OCI-LY7 (cell line): ENCODE results near the gene TTLL5. TPM values are rescaled to one million over a fixed set of nuclear protein-coding genes. Genes with fewer than 3 reads are reported as not detected.

Experiments used
- BruUV-seq: library from RNA; stranded (reverse); fragments of 400-500 nt; replicated peaks from 2 replicates; lab custom pipeline; 2021; lab: Mats Ljungman, UMichigan
- CTCF ChIA-PET: fragments of 300-600 bp; sonication (Branson Sonifier 250); formaldehyde crosslinking; loops from one replicate; lab custom pipeline; 2022; ENCODE audit warnings: antibody characterized with exemption; ENCODE audit not compliant: unreplicated experiment; lab: Charles Lee
- POLR2A ChIA-PET: fragments of 300-600 bp; sonication (Branson Sonifier 250); formaldehyde crosslinking; loops from one replicate; lab custom pipeline; 2022; ENCODE audit warnings: antibody characterized with exemption; lab: Charles Lee
- DNase-seq: peaks from one replicate; pipeline ENCODE4 v3.0.0-alpha.2; 2015; ENCODE audit warnings: low spot score
- H2AFZ ChIP-seq: fragments of 200-600 bp; sonication (generic), shearing (Covaris generic); 2 replicates; pipeline ENCODE4 v1.6.1; 2014; ENCODE audit warnings: mild to moderate bottlenecking, antibody characterized with exemption, low read length, moderate library complexity
- H3K27ac ChIP-seq: fragments of 200-600 bp; sonication (generic); 2 replicates; pipeline ENCODE4 v1.5.1; 2014; ENCODE audit warnings: mixed run types, low read depth, mild to moderate bottlenecking, moderate library complexity, low read length, inconsistent platforms; ENCODE audit not compliant: poor library complexity, severe bottlenecking
- H3K36me3 ChIP-seq: fragments of 200-600 bp; sonication (generic); 2 replicates; pipeline ENCODE4 v1.6.1; 2014; ENCODE audit warnings: mild to moderate bottlenecking, antibody characterized with exemption, low read length, moderate library complexity, mixed read lengths; ENCODE audit not compliant: insufficient read depth
- H3K4me1 ChIP-seq: fragments of 200-600 bp; sonication (generic); 2 replicates; pipeline ENCODE4 v1.5.1; 2014; ENCODE audit warnings: mild to moderate bottlenecking, low read length; ENCODE audit not compliant: insufficient read depth, poor library complexity, severe bottlenecking
- H3K4me2 ChIP-seq: fragments of 200-600 bp; sonication (generic); 2 replicates; pipeline ENCODE4 v1.6.1; 2014; ENCODE audit warnings: mild to moderate bottlenecking, low read length
- H3K4me3 ChIP-seq: fragments of 200-600 bp; sonication (generic); 2 replicates; pipeline ENCODE4 v1.5.1; 2014; ENCODE audit warnings: mild to moderate bottlenecking, low read depth, low read length; ENCODE audit not compliant: poor library complexity, severe bottlenecking
- H3K79me2 ChIP-seq: fragments of 200-600 bp; sonication (generic); 2 replicates; pipeline ENCODE4 v1.6.1; 2016; ENCODE audit warnings: low read depth, mild to moderate bottlenecking, low read length, moderate library complexity, mixed read lengths; ENCODE audit not compliant: insufficient read depth
- H3K9me2 ChIP-seq: fragments of 200-600 bp; sonication (generic); 2 replicates; pipeline ENCODE4 v1.6.1; 2016; ENCODE audit warnings: mild to moderate bottlenecking, low read length, mixed read lengths; ENCODE audit not compliant: insufficient read depth
- H3K9me3 ChIP-seq: fragments of 200-600 bp; sonication (generic); 2 replicates; pipeline ENCODE4 v1.6.1; 2014; ENCODE audit warnings: mild to moderate bottlenecking, mixed run types, low read length, mixed read lengths
- H4K20me1 ChIP-seq: fragments of 200-600 bp; sonication (generic); 2 replicates; pipeline ENCODE4 v1.6.1; 2014; ENCODE audit warnings: mild to moderate bottlenecking, antibody characterized with exemption, low read length, moderate library complexity, mixed read lengths; ENCODE audit not compliant: insufficient read depth
- EZH2phosphoT487 ChIP-seq: fragments of 200-600 bp; sonication (generic); IDR thresholded peaks from 2 replicates; pipeline ENCODE4 v1.6.1; 2018; ENCODE audit warnings: low read depth, borderline replicate concordance, mild to moderate bottlenecking, mixed run types, antibody characterized with exemption, low read length, moderate library complexity, mixed read lengths
- intact Hi-C: fragments of 100-400 bp; cut with micrococcal nuclease; formaldehyde crosslinking; loops from one replicate; pipeline ENCODE4 v1.10.0; 2022; ENCODE audit not compliant: unreplicated experiment
- total RNA-seq, 2 experiments: library from RNA; depleted of rRNA in 1 of 2; stranded (reverse); fragments of >200 nt in 1 of 2; shearing (Covaris generic) in 1 of 2; gene quantifications; 2 replicates each; pipeline ENCODE4 v1.2.3, GENCODE V29; 2014 to 2022
- TF ChIP-seq, protein P1 (sequence below): fragments of 200-600 bp; sonication (generic); conservative IDR thresholded peaks from 2 replicates; pipeline ENCODE4 v1.5.1; 2014; ENCODE audit warnings: mild to moderate bottlenecking, antibody characterized with exemption, low read length, moderate library complexity, mixed read lengths

The TTLL5 gene
- total RNA-seq, 2 experiments from 2014 or later = 34.3 to 55.6 TPM

DNA sequence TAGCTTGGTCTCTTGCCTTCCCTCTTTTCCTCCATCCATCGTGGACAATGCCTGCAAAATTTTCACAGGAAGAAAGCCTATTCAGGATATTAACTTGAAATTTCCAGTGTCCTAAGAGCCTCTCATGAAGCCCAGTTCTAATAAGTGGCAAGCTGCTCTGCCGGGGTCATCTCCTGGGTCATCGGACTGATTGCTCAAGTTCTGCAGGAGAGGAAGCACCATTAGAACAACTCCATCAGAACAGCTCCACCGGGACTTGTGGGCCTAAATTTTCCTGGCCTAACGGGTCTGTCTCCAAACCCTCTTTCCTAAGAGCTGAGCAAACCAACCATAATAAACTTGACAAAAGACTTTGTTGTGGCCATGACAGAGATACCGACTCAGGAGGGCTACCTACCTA, 14.3 kb upstream of the TTLL5 start:
- TF ChIP-seq, protein P1, sequence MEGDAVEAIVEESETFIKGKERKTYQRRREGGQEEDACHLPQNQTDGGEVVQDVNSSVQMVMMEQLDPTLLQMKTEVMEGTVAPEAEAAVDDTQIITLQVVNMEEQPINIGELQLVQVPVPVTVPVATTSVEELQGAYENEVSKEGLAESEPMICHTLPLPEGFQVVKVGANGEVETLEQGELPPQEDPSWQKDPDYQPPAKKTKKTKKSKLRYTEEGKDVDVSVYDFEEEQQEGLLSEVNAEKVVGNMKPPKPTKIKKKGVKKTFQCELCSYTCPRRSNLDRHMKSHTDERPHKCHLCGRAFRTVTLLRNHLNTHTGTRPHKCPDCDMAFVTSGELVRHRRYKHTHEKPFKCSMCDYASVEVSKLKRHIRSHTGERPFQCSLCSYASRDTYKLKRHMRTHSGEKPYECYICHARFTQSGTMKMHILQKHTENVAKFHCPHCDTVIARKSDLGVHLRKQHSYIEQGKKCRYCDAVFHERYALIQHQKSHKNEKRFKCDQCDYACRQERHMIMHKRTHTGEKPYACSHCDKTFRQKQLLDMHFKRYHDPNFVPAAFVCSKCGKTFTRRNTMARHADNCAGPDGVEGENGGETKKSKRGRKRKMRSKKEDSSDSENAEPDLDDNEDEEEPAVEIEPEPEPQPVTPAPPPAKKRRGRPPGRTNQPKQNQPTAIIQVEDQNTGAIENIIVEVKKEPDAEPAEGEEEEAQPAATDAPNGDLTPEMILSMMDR = no peak
- TF ChIP-seq EZH2phosphoT487 = no peak
- POLR2A ChIA-PET = no interaction called here

DNA sequence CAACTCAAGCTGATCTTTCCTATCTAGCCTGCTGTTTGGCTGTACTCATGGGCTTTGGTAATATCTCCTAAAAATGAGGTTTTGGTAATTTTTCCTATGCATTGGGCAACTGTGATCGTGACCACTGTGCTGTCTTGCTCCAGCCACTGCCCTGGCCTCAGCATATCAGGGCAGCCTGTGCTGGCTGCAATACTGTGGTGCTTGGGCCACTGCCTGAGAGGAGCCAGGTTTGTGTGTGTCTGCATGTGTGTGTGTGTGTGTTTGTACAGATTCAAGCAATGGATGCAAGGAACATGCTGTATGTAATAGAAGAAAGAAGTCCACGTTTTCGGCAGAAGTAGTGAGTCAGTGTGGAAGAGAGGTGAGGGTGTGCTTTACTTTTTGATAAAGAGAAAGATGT, 13.4 kb upstream of the TTLL5 start:
- BruUV-seq = no TSS peak
- Histone ChIP-seq H3K36me3 (peaks cover 37% of the 10 kb centered on the region), H3K4me2 (no peak overlapping the region), H3K9me3 (no peaks in the 10 kb centered on the region), H3K4me1 (no peaks in the 10 kb centered on the region), H3K9me2 (no peaks in the 10 kb centered on the region), H3K27ac (no peak overlapping the region), H4K20me1 (no peaks in the 10 kb centered on the region), H2AFZ (no peak overlapping the region), H3K79me2 (no peaks in the 10 kb centered on the region), H3K4me3 (no peak overlapping the region)
- TF ChIP-seq EZH2phosphoT487 = no peak
- TF ChIP-seq, protein P1 = no peak
- DNase-seq = no peak
- intact Hi-C loops = no loop called here
- ChIA-PET CTCF (no interaction called here), POLR2A (no interaction called here)

More for the DNA sequence above, 14.3 kb upstream of the TTLL5 start:
- peaks cover 31% of the 10 kb centered on the region for H3K36me3 ChIP-seq
- H2AFZ ChIP-seq = no peak overlapping the region
- H3K9me2 ChIP-seq = no peaks in the 10 kb centered on the region
- no peaks in the 10 kb centered on the region for H4K20me1 ChIP-seq
- intact Hi-C loops = no loop called here
- no peak overlapping the region for H3K4me3 ChIP-seq
- BruUV-seq = no TSS peak
- H3K27ac ChIP-seq = no peak overlapping the region
- CTCF ChIA-PET = no interaction called here
- no peaks in the 10 kb centered on the region for H3K9me3 ChIP-seq
- H3K4me1 ChIP-seq = no peaks in the 10 kb centered on the region
- H3K4me2 ChIP-seq = no peak overlapping the region
- no peaks in the 10 kb centered on the region for H3K79me2 ChIP-seq
- DNase-seq = no peak

DNA sequence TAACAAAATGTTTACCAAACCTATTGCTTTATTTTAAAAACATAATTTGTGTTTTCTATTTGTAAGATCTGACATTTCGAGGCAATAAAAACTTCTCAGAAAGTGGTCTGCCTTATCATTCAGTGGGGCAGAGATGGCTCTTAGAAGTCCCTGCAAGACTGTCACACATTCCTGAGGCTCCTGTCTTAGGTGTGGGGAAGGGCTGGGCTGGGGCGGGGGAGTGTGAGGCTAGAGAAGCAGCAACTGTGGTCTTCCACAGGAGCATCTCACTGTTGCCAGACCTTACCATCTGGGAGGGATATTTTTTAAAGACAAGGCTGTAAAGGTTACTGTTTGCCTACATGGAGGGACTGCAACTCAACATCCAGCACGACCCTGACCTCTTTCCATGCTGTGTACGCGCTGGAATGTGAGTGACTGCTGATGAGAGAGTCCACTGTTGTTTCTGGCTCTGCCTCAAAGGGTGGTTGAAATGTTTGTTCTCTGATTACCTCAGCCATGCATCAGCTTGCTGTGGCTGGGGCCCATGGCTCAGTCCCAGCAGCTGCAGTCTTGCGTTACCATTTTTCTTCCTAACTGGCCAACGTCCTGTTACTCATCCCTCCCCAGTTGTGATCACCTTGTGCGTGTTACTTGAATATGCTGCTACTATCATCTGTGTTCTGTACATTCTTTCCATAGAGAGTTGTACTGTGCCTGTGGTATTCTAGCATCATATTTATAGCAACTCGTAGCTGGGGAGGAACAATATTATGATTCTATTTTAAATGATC, 12.8 kb upstream of the TTLL5 start:
- H3K9me3 ChIP-seq = no peaks in the 10 kb centered on the region
- ChIA-PET CTCF (no interaction called here), POLR2A (interaction anchor here (1.3 kb wide), 1 partner anchor 12 kb away, joined by 8 read pairs; the partner anchor contains the start of genes ERG28 and TTLL5)
- no peaks in the 10 kb centered on the region for H3K4me1 ChIP-seq
- no peaks in the 10 kb centered on the region for H3K9me2 ChIP-seq
- no peak for TF ChIP-seq EZH2phosphoT487
- TF ChIP-seq, protein P1 = no peak
- no peaks in the 10 kb centered on the region for H3K79me2 ChIP-seq
- no peak overlapping the region for H3K4me3 ChIP-seq
- intact Hi-C loops = no loop called here
- H3K4me2 ChIP-seq = no peak overlapping the region
- H3K27ac ChIP-seq = no peak overlapping the region
- no TSS peak for BruUV-seq
- no peak overlapping the region for H2AFZ ChIP-seq
- H4K20me1 ChIP-seq = no peaks in the 10 kb centered on the region
- peaks cover 37% of the 10 kb centered on the region for H3K36me3 ChIP-seq
- no peak for DNase-seq
